ENCODE measurements around the gene KLHL29.

Gene KLHL29

GRCh38 chr2:23605236-23605635 lies 220.3 kb downstream of the KLHL29 start:
- Histone ChIP-seq H3K4me1 (ENCODE audit: control insufficient read depth, insufficient read depth, low read length) (peaks cover 18% of the 10 kb centered on the region), H3K4me3 (ENCODE audit: low read length) (no peak overlapping the region), H3K36me3 (ENCODE audit: control insufficient read depth, insufficient read depth, low read length) (no peaks in the 10 kb centered on the region), H3K27ac (ENCODE audit: low read depth, low read length) (no peak overlapping the region), H3K9ac (ENCODE audit: low read length) (no peak overlapping the region), H3K27me3 (ENCODE audit: control insufficient read depth, insufficient read depth, low read length) (no peaks in the 10 kb centered on the region)

DNA sequence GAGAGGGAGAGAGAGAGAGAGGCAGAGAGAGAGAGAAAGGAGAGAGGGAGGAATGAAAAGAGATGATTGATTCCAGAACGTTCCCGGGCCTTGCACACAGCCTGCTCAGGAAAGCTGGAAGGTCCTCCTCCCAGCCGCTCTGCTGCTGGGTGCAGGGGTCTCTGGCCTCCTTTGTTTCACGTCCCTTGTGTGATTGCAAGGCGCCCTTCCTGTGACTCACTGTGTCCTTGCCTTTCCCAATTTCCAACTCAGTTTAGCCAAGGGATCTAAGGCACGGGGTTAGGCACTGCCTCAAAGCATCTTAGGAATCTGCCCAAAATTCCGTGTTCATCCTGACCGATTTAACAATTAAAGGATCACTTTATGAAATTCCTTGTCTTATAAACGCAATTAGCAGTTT lies 221.2 kb downstream of the KLHL29 start:
- Histone ChIP-seq H3K9ac (ENCODE audit: low read length) (no peak overlapping the region), H3K27me3 (ENCODE audit: control insufficient read depth, insufficient read depth, low read length) (no peaks in the 10 kb centered on the region), H3K4me3 (ENCODE audit: low read length) (no peak overlapping the region), H3K27ac (ENCODE audit: low read depth, low read length) (no peak overlapping the region), H3K36me3 (ENCODE audit: control insufficient read depth, insufficient read depth, low read length) (no peaks in the 10 kb centered on the region), H3K4me1 (ENCODE audit: control insufficient read depth, insufficient read depth, low read length) (peaks cover 17% of the 10 kb centered on the region)

DNA sequence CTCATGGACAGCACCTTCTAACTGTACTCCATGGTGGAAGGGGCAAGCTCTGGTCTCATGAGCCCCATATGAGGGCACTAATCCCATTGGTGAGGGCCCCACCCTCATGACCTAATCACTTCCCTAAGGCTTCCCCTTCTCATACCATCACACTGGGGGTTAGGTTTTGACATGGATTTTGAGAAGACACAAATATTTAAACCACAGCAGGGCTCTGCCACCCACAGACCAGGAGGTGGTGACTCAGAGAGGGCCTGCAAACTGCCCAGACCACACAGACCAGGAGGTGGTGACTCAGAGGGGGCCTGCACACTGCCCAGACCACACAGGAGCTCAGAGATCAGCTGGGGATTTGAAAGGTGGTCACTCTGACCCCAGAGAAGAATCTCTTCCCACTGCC lies 222.0 kb downstream of the KLHL29 start:
- Histone ChIP-seq H3K4me1 (ENCODE audit: control insufficient read depth, insufficient read depth, low read length) (peaks cover 13% of the 10 kb centered on the region), H3K27me3 (ENCODE audit: control insufficient read depth, insufficient read depth, low read length) (no peaks in the 10 kb centered on the region), H3K9ac (ENCODE audit: low read length) (no peak overlapping the region), H3K27ac (ENCODE audit: low read depth, low read length) (no peak overlapping the region), H3K36me3 (ENCODE audit: control insufficient read depth, insufficient read depth, low read length) (no peaks in the 10 kb centered on the region), H3K4me3 (ENCODE audit: low read length) (no peak overlapping the region)

DNA sequence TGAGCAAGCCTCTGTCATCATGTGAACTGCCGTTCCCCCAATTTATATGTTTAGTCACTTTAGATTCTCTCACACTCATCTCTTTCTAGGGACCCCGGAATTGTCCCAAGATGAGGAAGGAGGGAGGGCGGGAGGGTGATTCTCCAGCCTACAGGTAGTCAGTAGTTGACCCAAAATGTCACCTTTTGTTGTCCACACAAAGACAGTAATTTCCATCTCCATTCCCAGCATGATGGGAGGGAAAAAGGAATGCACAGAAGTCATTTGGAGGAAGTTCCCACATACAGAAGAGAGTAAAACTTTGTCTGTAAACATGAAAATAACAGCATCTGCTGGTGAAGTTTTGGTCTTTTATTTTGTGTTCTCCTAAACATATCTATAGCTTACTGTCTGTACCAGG lies 222.9 kb downstream of the KLHL29 start:
- H3K4me3 ChIP-seq (ENCODE audit: low read length) = no peak overlapping the region
- H3K9ac ChIP-seq (ENCODE audit: low read length) = no peak overlapping the region
- peaks cover 6% of the 10 kb centered on the region for H3K4me1 ChIP-seq (ENCODE audit: control insufficient read depth, insufficient read depth, low read length)
- H3K36me3 ChIP-seq (ENCODE audit: control insufficient read depth, insufficient read depth, low read length) = no peaks in the 10 kb centered on the region
- no peaks in the 10 kb centered on the region for H3K27me3 ChIP-seq (ENCODE audit: control insufficient read depth, insufficient read depth, low read length)
- no peak overlapping the region for H3K27ac ChIP-seq (ENCODE audit: low read depth, low read length)

- Histone ChIP-seq H3K27me3 (ENCODE audit: control insufficient read depth, insufficient read depth, low read length) (no peaks in the 10 kb centered on the region), H3K4me3 (ENCODE audit: low read length) (no peak overlapping the region), H3K9ac (ENCODE audit: low read length) (no peak overlapping the region), H3K4me1 (ENCODE audit: control insufficient read depth, insufficient read depth, low read length) (no peaks in the 10 kb centered on the region), H3K36me3 (ENCODE audit: control insufficient read depth, insufficient read depth, low read length) (no peaks in the 10 kb centered on the region), H3K27ac (ENCODE audit: low read depth, low read length) (no peak overlapping the region)
These were observed 224.3 kb downstream of the KLHL29 start for GRCh38 chr2:23609254-23609653.

DNA sequence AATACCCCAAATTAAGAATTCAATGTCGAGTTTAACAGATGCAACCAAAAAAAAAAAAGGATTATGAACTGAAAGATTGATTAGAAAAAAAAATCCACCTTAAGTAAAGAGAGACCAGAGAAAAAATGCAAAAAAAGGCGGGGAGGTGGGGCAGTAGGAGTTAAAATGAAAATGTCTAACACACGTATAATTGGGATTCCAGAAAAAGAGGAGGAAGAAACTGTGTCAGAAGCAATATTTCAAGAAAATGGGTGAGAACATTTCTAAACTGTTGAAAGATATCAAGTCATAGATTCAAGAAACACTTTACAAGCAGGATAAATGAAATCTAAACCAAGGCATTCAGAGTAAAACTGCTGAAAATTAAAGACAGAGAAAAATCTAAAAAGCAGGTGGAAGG lies 226.9 kb downstream of the KLHL29 start:
- no peak overlapping the region for H3K27ac ChIP-seq (ENCODE audit: low read depth, low read length)
- H3K36me3 ChIP-seq (ENCODE audit: control insufficient read depth, insufficient read depth, low read length) = no peaks in the 10 kb centered on the region
- peaks cover 13% of the 10 kb centered on the region for H3K4me1 ChIP-seq (ENCODE audit: control insufficient read depth, insufficient read depth, low read length)
- H3K9ac ChIP-seq (ENCODE audit: low read length) = no peak overlapping the region
- H3K27me3 ChIP-seq (ENCODE audit: control insufficient read depth, insufficient read depth, low read length) = no peaks in the 10 kb centered on the region
- H3K4me3 ChIP-seq (ENCODE audit: low read length) = no peak overlapping the region

- Histone ChIP-seq H3K27ac (ENCODE audit: low read depth, low read length) (no peak overlapping the region), H3K9ac (ENCODE audit: low read length) (no peak overlapping the region), H3K4me3 (ENCODE audit: low read length) (no peak overlapping the region), H3K36me3 (ENCODE audit: control insufficient read depth, insufficient read depth, low read length) (no peaks in the 10 kb centered on the region), H3K27me3 (ENCODE audit: control insufficient read depth, insufficient read depth, low read length) (no peaks in the 10 kb centered on the region), H3K4me1 (ENCODE audit: control insufficient read depth, insufficient read depth, low read length) (peaks cover 38% of the 10 kb centered on the region)
These were observed 229.7 kb downstream of the KLHL29 start for GRCh38 chr2:23614701-23615100.

- Histone ChIP-seq H3K4me3 (ENCODE audit: low read length) (no peak overlapping the region), H3K9ac (ENCODE audit: low read length) (no peak overlapping the region), H3K27me3 (ENCODE audit: control insufficient read depth, insufficient read depth, low read length) (no peaks in the 10 kb centered on the region), H3K36me3 (ENCODE audit: control insufficient read depth, insufficient read depth, low read length) (no peaks in the 10 kb centered on the region), H3K27ac (ENCODE audit: low read depth, low read length) (peak overlapping the region; percentile 96), H3K4me1 (ENCODE audit: control insufficient read depth, insufficient read depth, low read length) (peaks cover 45% of the 10 kb centered on the region)
These were observed 230.4 kb downstream of the KLHL29 start for GRCh38 chr2:23615216-23616020.

DNA sequence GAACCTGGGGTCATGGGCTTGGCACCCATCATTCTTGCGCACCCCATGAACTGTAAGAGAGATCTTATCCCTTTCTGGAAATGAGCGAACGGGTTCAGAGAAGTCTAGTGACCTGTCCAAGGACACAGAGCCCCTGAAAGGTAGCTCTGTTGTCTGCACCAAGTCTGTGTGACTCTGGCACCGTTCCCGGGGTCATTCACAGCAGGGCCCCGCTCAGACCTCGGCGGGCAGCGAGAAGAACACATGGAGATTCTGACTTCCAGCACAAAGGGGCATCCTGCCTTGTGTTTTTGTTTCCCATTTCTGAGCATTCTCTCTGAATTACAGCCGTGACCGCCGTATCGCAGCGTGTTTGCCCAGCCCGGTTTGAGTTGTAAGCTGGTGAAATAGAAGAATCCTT lies 231.7 kb downstream of the KLHL29 start:
- H3K36me3 ChIP-seq (ENCODE audit: control insufficient read depth, insufficient read depth, low read length) = no peaks in the 10 kb centered on the region
- no peak overlapping the region for H3K9ac ChIP-seq (ENCODE audit: low read length)
- no peak overlapping the region for H3K4me3 ChIP-seq (ENCODE audit: low read length)
- peak overlapping the region; percentile 96 for H3K27ac ChIP-seq (ENCODE audit: low read depth, low read length)
- peaks cover 57% of the 10 kb centered on the region for H3K4me1 ChIP-seq (ENCODE audit: control insufficient read depth, insufficient read depth, low read length)
- H3K27me3 ChIP-seq (ENCODE audit: control insufficient read depth, insufficient read depth, low read length) = no peaks in the 10 kb centered on the region

GRCh38 chr2:23617167-23617810 lies 232.3 kb downstream of the KLHL29 start:
- Histone ChIP-seq H3K27me3 (ENCODE audit: control insufficient read depth, insufficient read depth, low read length) (no peaks in the 10 kb centered on the region), H3K9ac (ENCODE audit: low read length) (no peak overlapping the region), H3K4me3 (ENCODE audit: low read length) (peak overlapping the region; percentile 25), H3K27ac (ENCODE audit: low read depth, low read length) (peak overlapping the region; percentile 96), H3K36me3 (ENCODE audit: control insufficient read depth, insufficient read depth, low read length) (no peaks in the 10 kb centered on the region), H3K4me1 (ENCODE audit: control insufficient read depth, insufficient read depth, low read length) (peaks cover 62% of the 10 kb centered on the region)

DNA sequence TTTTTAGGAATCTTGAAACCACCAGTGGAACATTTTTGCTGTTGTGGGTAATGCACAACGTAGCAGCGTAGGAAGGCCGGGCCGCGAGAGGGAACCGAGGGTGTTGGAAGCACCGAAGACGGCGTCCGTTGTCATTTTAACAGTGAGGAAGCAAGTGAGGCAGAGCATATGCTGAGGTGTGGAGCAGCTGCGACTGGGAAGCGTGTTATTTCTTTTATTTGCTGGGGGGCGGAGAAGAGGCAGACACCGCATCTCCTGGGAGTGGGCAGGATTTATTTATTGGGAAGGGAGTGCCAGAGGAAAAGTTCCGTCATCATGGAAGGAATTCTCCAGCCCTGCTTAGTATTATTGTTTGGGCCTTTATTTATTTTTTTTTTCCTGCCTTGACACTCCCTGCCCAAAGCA lies 232.8 kb downstream of the KLHL29 start:
- no peak overlapping the region for H3K4me3 ChIP-seq (ENCODE audit: low read length)
- H3K4me1 ChIP-seq (ENCODE audit: control insufficient read depth, insufficient read depth, low read length) = peaks cover 62% of the 10 kb centered on the region
- H3K36me3 ChIP-seq (ENCODE audit: control insufficient read depth, insufficient read depth, low read length) = no peaks in the 10 kb centered on the region
- H3K27ac ChIP-seq (ENCODE audit: low read depth, low read length) = peak overlapping the region; percentile 96
- H3K27me3 ChIP-seq (ENCODE audit: control insufficient read depth, insufficient read depth, low read length) = no peaks in the 10 kb centered on the region
- no peak overlapping the region for H3K9ac ChIP-seq (ENCODE audit: low read length)

DNA sequence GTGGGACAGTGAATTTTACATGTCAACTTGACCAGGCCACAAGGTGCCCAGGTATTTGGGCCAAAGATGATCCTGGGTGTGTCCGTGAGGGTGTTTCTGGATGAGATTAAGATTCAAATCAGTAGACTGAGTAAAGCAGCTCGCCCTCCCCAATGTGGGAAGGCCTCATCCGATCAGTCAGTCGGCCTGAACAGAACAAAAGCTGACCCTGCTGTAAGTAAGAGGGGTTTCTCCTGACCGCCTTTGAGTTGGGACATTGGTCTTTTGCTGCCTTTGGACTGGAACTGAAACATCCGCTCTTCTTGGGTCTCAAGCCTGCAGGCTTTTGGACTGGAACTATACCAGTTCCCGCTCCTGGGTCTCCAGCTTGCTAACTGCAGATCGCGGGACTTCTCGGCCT lies 233.3 kb downstream of the KLHL29 start:
- Histone ChIP-seq H3K27ac (ENCODE audit: low read depth, low read length) (peak overlapping the region; percentile 96), H3K4me3 (ENCODE audit: low read length) (no peak overlapping the region), H3K27me3 (ENCODE audit: control insufficient read depth, insufficient read depth, low read length) (no peaks in the 10 kb centered on the region), H3K9ac (ENCODE audit: low read length) (no peak overlapping the region), H3K36me3 (ENCODE audit: control insufficient read depth, insufficient read depth, low read length) (no peaks in the 10 kb centered on the region), H3K4me1 (ENCODE audit: control insufficient read depth, insufficient read depth, low read length) (peaks cover 62% of the 10 kb centered on the region)
